A549 (cell line): ENCODE results near the gene KATNIP.

Source experiments
- CTCF ChIP-seq: fragments of >200 bp; sonication (Bioruptor Twin); formaldehyde crosslinking; IDR thresholded peaks from 3 replicates; pipeline ENCODE4 v1.5.1; 2016
- HOXA7 ChIP-seq: fragments of 250-450 bp; sonication (Bioruptor Pico); IDR thresholded peaks from 2 replicates; pipeline ENCODE4 v1.5.0; 2020; ENCODE audit warnings: mild to moderate bottlenecking, moderate library complexity
- PBX3 ChIP-seq: IDR thresholded peaks from 2 replicates; pipeline ENCODE4 v1.6.1; 2012
- PHF8 ChIP-seq: fragments of 200-600 bp; sonication (generic); IDR thresholded peaks from 2 replicates; pipeline ENCODE4 v1.6.1; 2016; ENCODE audit warnings: low read depth, mild to moderate bottlenecking, antibody characterized with exemption, moderate library complexity, borderline replicate concordance
- POLR2A ChIP-seq: IDR thresholded peaks from 2 replicates; pipeline ENCODE4 v1.6.1; 2012; ENCODE audit warnings: mild to moderate bottlenecking, low read length
- POLR2AphosphoS2 ChIP-seq: conservative IDR thresholded peaks from 2 replicates; pipeline ENCODE4 v1.6.1; 2012; ENCODE audit warnings: low read length, improper control_type of control experiment, inconsistent platforms
- RAD21 ChIP-seq, 2 experiments: fragments of >200 bp in 1 of 2; sonication (Bioruptor Twin) in 1 of 2; formaldehyde crosslinking in 1 of 2; IDR thresholded peaks in 1 of 2; conservative IDR thresholded peaks in 1 of 2; 2 replicates in 1 of 2; 3 replicates in 1 of 2; pipeline ENCODE4 v1.6.1; 2012 to 2018; ENCODE audit warnings: inconsistent platforms in 1 of 2

GRCh38 chr16:27582883-27583282, 32.9 kb downstream of the KATNIP start:
- no peak for TF ChIP-seq POLR2AphosphoS2
- TF ChIP-seq CTCF: no peak
- TF ChIP-seq PBX3: no peak
- TF ChIP-seq POLR2A: no peak
- no peak for TF ChIP-seq RAD21 (conservative IDR thresholded peaks at IDR 0.05 in 1 of 2, IDR thresholded peaks at IDR 0.05 in 1 of 2)
- no peak for TF ChIP-seq HOXA7 (CRISPR knock-in tag)
- TF ChIP-seq PHF8: no peak
